Activated effector memory CD4-positive, alpha-beta T cell treated with anti-CD3 and anti-CD28 coated beads, Interleukin-2, amount 50 U/mL, for 16 hours (primary cell): ENCODE data around the gene C21orf58.

Experiments
- DNase-seq: peaks from one replicate; pipeline ENCODE4 v3.0.0-alpha.2; 2020

C21orf58 gene

GRCh38 chr21:46352164-46352515, 28.5 kb upstream of the C21orf58 start:
- no peak for DNase-seq

DNA sequence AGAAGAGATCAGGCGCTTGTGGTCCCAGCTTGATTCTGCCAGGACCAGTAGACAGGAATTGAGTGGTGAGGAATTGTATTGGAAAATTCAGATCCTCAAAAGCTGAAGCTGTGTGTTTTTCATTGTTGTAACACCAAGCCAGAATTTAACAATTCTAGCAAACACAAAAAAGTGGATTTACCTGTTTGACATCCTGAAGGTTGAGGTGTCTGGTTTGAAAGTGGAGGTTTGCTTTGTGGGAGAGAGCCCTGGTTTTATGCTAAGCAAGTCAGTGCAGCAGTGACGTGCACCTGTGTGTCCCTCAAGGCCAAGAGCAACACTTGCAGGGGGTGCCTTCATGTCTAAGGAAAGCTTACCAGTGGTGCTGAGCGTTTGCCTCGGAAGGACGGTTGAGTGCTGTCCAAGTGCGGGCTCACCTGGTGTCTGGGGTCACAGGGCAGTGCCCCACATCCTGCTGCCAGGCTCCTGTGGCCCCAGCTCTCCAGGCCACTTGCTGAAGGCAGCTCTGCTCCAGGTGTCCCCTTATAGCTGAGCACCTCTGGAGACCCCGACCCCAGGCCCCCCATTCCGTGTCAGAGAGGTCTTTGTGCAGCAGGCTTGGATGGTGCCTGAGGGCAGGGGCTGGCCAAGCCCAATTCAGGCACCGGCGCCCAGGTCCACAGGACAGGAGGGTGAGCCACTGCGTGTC, 27.9 kb upstream of the C21orf58 start:
- no peak for DNase-seq

DNA sequence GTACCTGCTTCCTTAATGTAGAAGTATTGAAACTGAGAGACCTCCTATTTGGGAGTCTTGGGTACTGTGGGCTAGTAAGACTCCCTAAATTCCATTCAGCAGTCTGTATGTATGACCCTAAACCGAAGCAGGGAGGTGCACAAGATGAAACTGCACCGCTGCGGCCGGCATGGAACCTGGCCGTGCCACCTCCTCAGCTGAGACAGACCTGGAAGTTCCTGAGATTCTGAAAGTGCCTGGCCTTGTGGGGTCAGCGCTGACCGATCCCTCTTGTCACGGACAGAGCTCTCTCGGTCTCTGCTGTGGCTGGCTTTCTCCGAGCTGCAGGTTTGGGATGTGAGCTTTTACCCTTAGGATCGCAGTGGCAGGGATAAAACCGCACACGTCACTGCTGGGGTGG, 27.3 kb upstream of the C21orf58 start:
- DNase-seq = no peak

DNA sequence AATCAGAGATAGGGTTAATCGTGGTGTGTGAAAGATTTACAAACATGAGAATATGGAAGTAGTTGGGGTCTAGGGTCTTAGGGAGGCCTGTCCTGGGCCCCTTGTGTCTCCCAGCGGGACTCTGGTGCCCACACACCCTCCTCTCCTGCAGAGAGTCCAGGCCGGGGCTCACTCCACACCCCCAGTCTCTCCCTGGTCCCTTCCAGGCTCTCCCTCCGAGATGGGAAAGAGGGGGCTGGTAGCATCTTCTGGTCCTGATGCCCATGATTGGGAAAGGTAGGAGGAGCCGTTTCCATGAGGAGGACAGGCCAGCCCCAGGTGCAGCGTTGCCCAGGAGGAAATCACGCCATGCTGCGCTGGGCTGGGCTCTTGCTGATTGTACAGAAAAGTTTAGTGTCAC, 26.9 kb upstream of the C21orf58 start:
- no peak for DNase-seq

DNA sequence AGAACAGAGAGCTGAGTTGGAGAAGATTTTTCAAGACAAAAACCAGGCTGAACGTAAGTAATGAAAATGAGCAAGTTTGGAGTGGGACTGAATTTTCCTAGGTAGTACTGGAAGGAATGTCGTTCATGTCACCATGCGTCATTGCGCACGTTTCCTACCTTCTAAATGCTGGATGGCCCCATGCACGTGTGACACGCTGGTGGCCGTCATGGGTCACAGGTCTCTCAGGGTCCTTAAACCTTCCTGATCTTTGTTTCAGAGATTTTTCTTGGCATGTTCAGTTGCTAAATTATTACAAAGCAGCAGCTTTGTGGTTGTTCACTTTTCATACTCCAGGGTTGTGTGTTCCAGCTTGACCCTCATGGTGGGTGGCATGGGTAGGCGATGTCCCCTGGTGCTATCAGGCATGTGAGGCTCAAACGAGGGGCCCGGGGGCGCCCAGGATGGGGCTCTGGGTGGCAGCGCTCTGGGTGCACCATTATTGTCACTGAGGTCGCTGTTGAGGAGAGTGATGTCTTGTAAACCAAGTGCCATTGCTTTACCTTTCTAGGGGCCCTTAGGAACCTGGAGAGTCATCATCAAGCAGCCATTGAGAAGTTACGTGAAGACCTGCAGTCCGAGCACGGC, 25.6 kb upstream of the C21orf58 start:
- no peak for DNase-seq

DNA sequence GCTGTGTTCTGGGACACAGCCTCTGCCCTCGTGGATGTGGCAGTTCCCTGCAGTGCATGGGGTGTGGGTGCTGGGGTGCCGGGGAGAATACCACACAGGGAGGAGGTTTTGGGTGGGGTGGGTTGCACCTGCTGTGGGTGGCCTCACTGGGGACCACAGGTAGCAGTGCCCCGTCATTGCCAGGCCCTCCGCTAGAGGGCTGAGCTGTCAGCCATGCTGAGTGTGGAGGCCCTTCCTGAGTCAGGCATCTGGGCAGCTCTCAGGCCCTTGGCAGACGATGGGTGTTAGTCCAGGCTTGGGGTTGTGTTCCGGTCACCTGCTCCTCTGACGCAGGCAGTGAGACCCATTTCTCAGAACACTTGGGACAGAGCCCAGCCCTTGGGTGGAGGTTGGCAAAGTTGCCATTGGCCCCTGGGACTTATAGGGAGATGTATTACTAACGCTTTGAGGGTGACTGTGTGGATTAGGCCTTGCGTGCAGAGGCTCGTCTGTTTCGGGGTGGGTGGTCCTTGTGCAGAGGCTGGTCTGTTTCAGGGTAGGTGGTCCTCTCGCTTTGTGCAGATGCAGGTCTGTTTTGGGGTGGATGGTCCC, 24.2 kb upstream of the C21orf58 start:
- no peak for DNase-seq

DNA sequence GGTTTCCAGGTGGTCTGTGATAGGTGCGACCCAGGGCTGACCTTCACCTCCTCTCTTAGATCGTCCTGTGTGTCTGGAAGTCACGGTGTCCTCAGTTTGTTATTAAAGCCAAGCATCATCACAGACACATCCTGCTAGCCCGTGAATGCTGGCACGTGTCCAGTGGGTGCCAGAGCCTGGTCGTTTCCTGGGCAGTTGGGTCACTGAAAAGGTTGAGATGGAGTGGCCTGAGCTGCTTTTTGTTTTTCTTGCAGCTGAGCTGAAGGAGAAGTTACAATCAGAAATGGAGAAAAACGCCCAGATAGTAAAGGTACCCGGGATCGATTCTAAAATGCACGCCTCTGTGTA, 23.5 kb upstream of the C21orf58 start:
- no peak for DNase-seq

- DNase-seq = no peak
Observed at GRCh38 chr21:46346296-46347202, 22.9 kb upstream of the C21orf58 start.

DNA sequence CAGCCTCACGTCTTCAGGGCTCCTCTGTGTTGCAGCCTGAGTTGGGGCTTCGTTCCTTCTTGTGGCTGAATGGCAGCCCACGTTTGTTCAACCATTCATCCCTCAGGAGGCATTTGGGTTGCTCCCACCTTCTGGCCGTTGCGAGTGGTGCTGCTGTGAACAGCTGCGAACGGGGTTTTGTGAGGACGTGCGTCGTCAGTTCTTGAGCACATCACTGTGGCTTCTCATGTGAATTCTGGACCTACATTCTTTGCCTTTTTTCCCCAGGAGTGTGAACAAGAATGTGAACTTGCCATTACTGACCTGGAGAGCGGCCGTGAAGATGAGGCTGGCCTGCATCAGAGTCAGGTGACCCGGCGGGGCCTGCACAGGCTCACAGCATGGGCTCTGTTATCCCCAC, 22.2 kb upstream of the C21orf58 start:
- no peak for DNase-seq

DNA sequence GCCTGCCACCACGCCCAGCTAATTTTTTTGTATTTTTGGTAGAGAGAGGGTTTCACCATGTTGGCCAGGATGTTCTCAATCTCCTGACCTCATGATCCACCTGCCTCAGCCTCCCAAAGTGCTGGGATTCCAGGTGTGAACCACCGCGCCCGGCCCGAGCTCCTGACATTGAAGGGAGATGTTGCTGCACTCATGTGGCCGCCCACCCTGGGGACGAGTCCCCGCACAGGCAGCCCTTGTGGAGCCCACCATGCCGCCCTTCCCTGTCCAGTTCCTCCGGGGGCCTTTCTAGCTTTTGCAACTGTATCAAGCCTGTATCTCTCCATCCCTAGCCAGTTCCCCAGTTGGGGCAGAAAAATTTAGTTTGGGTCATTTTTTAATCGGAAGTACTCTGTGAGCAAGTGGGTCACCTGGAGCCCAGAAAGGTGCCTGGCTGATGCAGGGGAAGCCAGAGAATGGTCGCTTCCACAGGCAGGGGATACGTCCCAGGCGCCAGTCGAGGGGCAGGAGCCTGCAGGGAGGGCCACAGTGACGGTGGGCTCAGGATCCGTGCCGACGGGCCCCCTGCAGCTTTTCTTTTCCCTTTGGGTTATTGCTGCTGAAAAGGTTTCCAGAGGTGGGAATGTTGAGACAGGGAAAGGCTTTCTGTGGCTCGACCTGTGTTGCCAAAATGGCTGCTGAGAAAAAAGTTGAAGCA, 20.7 kb upstream of the C21orf58 start:
- DNase-seq = no peak

GRCh38 chr21:46340998-46341397, 17.3 kb upstream of the C21orf58 start:
- no peak for DNase-seq

DNA sequence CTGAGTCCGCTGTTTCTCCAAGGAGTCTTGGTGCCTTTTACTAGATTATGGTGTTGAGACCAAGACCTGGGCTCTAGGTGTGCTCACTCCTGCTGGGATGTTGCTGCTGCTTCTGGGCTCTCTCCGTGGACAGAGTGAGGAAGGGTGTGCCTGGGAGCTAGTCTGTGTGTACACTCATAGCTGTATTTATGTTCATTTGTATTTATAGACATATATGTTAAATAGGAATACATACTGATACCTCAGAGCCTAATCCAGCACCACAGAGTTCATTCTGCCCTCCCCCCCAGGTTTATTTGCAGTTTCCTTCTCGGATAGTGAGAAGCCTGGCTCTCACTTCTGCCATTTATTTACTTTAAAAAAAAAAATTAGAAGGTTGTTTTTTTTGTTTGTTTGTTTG, 12.9 kb upstream of the C21orf58 start:
- no peak for DNase-seq

DNA sequence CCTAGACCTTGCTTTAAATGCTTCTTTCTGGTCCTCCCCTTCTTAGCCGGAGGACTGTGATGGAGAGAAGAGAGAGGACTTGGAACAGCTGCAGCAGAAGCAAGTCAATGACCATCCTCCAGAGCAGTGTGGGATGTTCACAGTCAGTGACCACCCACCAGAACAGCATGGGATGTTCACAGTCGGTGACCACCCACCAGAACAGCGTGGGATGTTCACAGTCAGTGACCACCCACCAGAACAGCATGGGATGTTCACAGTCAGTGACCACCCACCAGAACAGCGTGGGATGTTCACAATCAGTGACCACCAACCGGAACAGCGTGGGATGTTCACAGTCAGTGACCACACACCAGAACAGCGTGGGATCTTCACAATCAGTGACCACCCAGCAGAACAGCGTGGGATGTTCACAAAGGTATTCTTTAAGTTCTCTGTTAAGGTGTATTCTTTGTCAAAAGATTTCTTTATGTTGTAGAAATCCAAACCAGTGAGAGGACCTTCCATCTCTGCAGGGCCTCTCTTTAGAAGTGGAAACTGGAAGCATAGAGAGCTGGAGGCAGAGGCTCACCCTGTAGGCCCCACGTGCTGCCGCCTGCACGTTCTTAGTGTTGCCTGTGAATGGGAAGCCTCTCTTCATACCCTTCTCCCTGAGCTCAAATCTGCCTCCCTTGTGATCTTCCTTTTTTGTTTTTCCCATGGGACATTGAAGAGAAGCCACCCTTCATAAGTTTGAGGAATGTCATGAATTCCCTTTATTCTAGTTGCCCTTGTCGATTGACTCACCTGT, 10.9 kb upstream of the C21orf58 start:
- DNase-seq = no peak

- no peak for DNase-seq
Observed at GRCh38 chr21:46329796-46330195, 6.1 kb upstream of the C21orf58 start.

DNA sequence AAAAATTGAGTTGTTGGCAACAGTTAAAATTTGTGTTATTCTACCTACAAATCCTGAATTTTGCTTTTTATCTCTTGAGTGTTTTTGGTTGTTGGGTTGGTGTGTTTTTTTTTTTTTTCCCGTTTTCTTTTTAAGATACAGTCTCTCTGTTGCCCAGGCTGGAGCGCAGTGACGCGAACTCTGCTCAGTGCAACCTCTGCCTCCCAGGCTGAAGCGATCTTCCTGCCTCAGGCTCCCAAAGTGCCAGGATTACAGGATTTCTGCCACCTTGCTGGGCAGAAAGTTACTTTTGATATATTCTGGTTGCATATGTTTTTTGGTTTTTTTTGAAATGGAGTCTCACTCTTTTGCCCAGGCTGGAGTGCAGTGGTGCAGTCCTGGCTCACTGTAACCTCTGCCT, 4.5 kb upstream of the C21orf58 start:
- DNase-seq = no peak

- DNase-seq = no peak
Observed at GRCh38 chr21:46327711-46328110, 4.0 kb upstream of the C21orf58 start.

- DNase-seq = no peak
Observed at GRCh38 chr21:46326110-46326703, 2.5 kb upstream of the C21orf58 start.

DNA sequence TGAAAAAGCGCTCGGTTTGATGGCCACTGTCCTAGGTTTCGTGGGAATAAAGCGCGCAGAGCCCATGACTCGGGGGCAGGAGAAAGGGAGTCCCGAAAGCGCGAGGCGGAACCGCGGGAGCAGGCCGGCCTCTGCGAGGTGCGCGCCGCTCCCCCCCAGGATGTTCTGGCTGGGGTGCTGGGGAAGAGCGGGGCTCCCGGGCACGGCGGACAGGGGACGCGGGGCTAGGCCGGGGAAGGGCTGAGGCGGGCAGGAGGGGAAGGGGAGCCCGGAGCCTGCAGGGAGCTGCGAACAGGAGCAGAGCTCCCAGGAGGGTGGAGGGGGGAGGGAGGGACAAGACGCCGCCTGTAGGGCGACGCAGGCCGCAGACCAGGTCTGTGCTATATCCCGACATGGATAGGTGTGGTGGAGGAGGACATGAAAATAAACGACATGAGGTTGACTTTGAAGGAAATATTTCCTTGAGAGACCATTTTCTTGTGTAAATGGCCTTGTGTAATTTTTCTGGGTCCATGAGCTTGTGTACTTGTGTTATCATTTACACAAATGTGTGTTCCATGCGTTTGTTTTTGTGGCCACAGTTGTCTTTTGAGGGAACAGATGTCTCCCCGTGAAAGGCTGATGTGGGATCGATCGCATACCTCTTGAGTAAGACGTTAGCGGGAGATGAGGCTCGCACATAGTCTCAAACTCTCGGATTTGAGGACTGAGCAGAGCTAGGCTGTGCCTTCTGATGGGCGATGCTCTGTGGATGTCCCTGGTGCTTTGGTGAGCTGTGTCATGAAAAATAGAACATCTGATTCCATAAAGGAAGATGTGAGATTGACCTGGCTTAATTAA, 1.6 kb upstream of the C21orf58 start:
- DNase-seq = peak; percentile 76

GRCh38 chr21:46324390-46325072, 861 bp upstream of the C21orf58 start:
- DNase-seq = peak; percentile 96

DNA sequence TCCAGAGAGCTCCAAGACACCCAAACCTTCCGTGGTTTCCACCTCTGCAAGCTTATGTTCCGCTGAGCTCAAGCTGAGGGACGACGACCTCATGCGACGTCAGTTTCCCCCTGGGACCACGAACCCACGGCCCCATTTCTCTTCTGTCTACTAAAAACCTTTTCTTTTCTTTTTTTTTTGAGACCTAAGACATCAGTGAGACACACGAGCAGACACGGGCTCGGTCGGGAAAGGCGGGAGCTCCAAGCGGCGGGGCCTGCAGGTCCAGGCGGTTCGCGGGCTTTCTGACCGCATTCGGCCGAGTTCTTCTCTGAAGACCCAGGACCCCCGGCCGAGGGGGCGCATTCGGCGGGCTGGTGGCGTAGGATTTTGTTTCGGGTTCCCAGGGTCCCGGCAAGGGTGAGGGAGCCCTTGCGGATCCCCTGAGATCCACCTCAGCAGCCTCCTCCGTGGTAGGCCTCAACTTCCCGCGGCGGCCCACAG, 402 bp downstream of the C21orf58 start:
- DNase-seq = no peak
